HepG2 (cell line): ENCODE data around the gene NT5DC4. TPM values are rescaled to one million over a fixed set of nuclear protein-coding genes. Genes with fewer than 3 reads are reported as not detected.
A peak's percentile ranks its signal among the peaks of the same experiment; 100 is the strongest.

Experiments
- ATAC-seq: fragments of 200-7000 bp; cut with Tn5 transposase; 3 replicates; pipeline ENCODE4 v1.9.1; 2020; ENCODE audit warnings: mild to moderate bottlenecking, moderate library complexity
- BruUV-seq: library from RNA; stranded (reverse); fragments of 400-500 nt; replicated peaks from 2 replicates; lab custom pipeline; 2021; lab: Mats Ljungman, UMichigan
- CTCF ChIA-PET: fragments of 300-600 bp; formaldehyde crosslinking; extraction: SDS; loops from one replicate; lab custom pipeline; 2021; ENCODE audit warnings: low total read pairs, inconsistent platforms, low intra/inter-chr PET ratio; lab: Yijun Ruan, JAX
- POLR2A ChIA-PET: fragments of 350-600 bp; sonication (Branson Sonifier 250); formaldehyde crosslinking; loops from one replicate; lab custom pipeline; 2020; ENCODE audit warnings: antibody characterized with exemption, inconsistent platforms; lab: Yijun Ruan, JAX
- DNase-seq: peaks from one replicate; pipeline ENCODE4 v3.0.0-alpha.2; 2015; ENCODE audit warnings: low spot score
- FAIRE-seq: peaks from 3 replicates; lab custom pipeline; 2011; peaks lifted over from hg19 to GRCh38; lab: Jason Lieb, UNC
- H2AFZ ChIP-seq: one replicate; pipeline ENCODE4 v1.6.1; 2011; ENCODE audit warnings: low read length, inconsistent platforms
- H3K27ac ChIP-seq: fragments of 300-600 bp; 3 replicates; pipeline ENCODE4 v1.8.0; 2011; ENCODE audit warnings: mixed run types, mild to moderate bottlenecking, mixed read lengths, low read length, inconsistent platforms; ENCODE audit not compliant: insufficient read depth; ENCODE audit errors: extremely low read length
- H3K27me3 ChIP-seq, 2 experiments: fragments of 200-600 bp in 1 of 2; 2 replicates in 1 of 2; 3 replicates in 1 of 2; pipeline versions ENCODE4 v1.6.0 to v1.8.0; 2011; ENCODE audit warnings: low read length in 2 of 2, mild to moderate bottlenecking in 2 of 2, moderate library complexity in 2 of 2, inconsistent platforms in 1 of 2; ENCODE audit not compliant: insufficient read depth in 2 of 2, control insufficient read depth in 1 of 2
- H3K36me3 ChIP-seq, 2 experiments: fragments of 200-600 bp in 1 of 2; replicated peaks in 1 of 2; 2 replicates in 1 of 2; 3 replicates in 1 of 2; pipeline versions ENCODE4 v1.5.1 to v1.8.0; 2011; ENCODE audit warnings: low read length in 2 of 2, inconsistent platforms in 1 of 2; ENCODE audit not compliant: insufficient read depth in 2 of 2, control insufficient read depth in 1 of 2
- H3K4me1 ChIP-seq: 2 replicates; pipeline ENCODE4 v1.5.1; 2012; ENCODE audit warnings: low read length, inconsistent platforms; ENCODE audit not compliant: insufficient read depth
- H3K4me2 ChIP-seq: 2 replicates; pipeline ENCODE4 v1.6.0; 2011; ENCODE audit warnings: low read depth, low read length, inconsistent platforms
- H3K4me3 ChIP-seq, 3 experiments: fragments of 200-600 bp in 1 of 3; sonication (generic), shearing (Covaris generic) in 1 of 3; replicated peaks in 1 of 3; 2 replicates each; pipeline ENCODE4 v1.5.1; 2011 to 2016; ENCODE audit warnings: low read length in 3 of 3, inconsistent platforms in 2 of 3, low read depth in 2 of 3, mild to moderate bottlenecking in 2 of 3, control low read depth in 1 of 3, mixed read lengths in 1 of 3; ENCODE audit not compliant: insufficient read depth in 1 of 3
- H3K79me2 ChIP-seq: one replicate; pipeline ENCODE4 v1.6.1; 2011; ENCODE audit warnings: low read length, inconsistent platforms; ENCODE audit not compliant: insufficient read depth
- H3K9ac ChIP-seq: 2 replicates; pipeline ENCODE4 v1.6.0; 2011; ENCODE audit warnings: mild to moderate bottlenecking, low read depth, low read length, inconsistent platforms; ENCODE audit not compliant: insufficient read depth
- H3K9me3 ChIP-seq: 2 replicates; pipeline ENCODE4 v1.5.1; 2012; ENCODE audit warnings: mild to moderate bottlenecking, low read length
- H4K20me1 ChIP-seq: 2 replicates; pipeline ENCODE4 v1.6.0; 2011; ENCODE audit warnings: inconsistent platforms, mild to moderate bottlenecking, low read length, moderate library complexity; ENCODE audit not compliant: insufficient read depth
- FOXC1 ChIP-seq: sonication (generic); formaldehyde crosslinking; IDR thresholded peaks from 2 replicates; pipeline ENCODE4 v1.8.0; 2022; ENCODE audit warnings: mild to moderate bottlenecking, missing genetic modification reagents, borderline replicate concordance
- HDAC2 ChIP-seq: sonication (generic); formaldehyde crosslinking; IDR thresholded peaks from 2 replicates; pipeline ENCODE4 v1.4.0; 2020; ENCODE audit warnings: missing genetic modification reagents
- POLR2AphosphoS2 ChIP-seq: IDR thresholded peaks from 2 replicates; pipeline ENCODE4 v1.6.1; 2011; ENCODE audit warnings: low read depth, low read length, improper control_type of control experiment
- REPIN1 ChIP-seq: sonication (generic); formaldehyde crosslinking; IDR thresholded peaks from 2 replicates; pipeline ENCODE4 v1.8.0; 2022; ENCODE audit warnings: missing genetic modification reagents, low read depth, mild to moderate bottlenecking, borderline replicate concordance
- ZNF121 ChIP-seq: sonication (generic); formaldehyde crosslinking; IDR thresholded peaks from 2 replicates; pipeline ENCODE4 v1.5.0; 2020; ENCODE audit warnings: mild to moderate bottlenecking, missing genetic modification reagents
- ZNF430 ChIP-seq: sonication (generic); formaldehyde crosslinking; IDR thresholded peaks from 2 replicates; pipeline ENCODE4 v1.9.0; 2021; ENCODE audit warnings: mild to moderate bottlenecking, missing genetic modification reagents
- ZNF674 ChIP-seq: sonication (generic); formaldehyde crosslinking; IDR thresholded peaks from 2 replicates; pipeline ENCODE4 v1.5.0; 2020; ENCODE audit warnings: low read depth, mild to moderate bottlenecking, missing genetic modification reagents
- ZNF839 ChIP-seq: sonication (generic); formaldehyde crosslinking; IDR thresholded peaks from 2 replicates; pipeline ENCODE4 v1.4.0; 2020; ENCODE audit warnings: missing genetic modification reagents, mild to moderate bottlenecking, borderline replicate concordance
- ZUFSP ChIP-seq: sonication (generic); formaldehyde crosslinking; IDR thresholded peaks from 2 replicates; pipeline ENCODE4 v1.9.0; 2021; ENCODE audit warnings: missing genetic modification reagents, mild to moderate bottlenecking, borderline replicate concordance
- WGBS: methylation state at CpG from one replicate; pipeline ENCODE4 v1.1.6; 2017; ENCODE audit warnings: low lambda C conversion rate; 5-methylcytosine and 5-hydroxymethylcytosine counted together
- in situ Hi-C: cut with HindIII; loops from 2 replicates; pipeline ENCODE4 v1.10.0; 2017; ENCODE audit warnings: low pct_unique_long_range_greater_than_20kb; ENCODE audit not compliant: extremely low pct_ligation_motif_present
- intact Hi-C: fragments of 100-400 bp; cut with micrococcal nuclease; formaldehyde crosslinking; loops from one replicate; pipeline ENCODE4 v1.10.0; 2022; ENCODE audit not compliant: unreplicated experiment
- polyA plus RNA-seq, 8 experiments: library from polyadenylated mRNA; depleted of rRNA in 3 of 8; stranded (reverse) in 7 of 8; unstranded in 1 of 8; fragments of >200 nt; fragmentation: Illumina TruSeq in 4 of 8; extraction: Trizol in 4 of 8; gene quantifications; 2 replicates each; pipeline versions ENCODE4 v1.2.1 to v1.2.3, GENCODE V29; 2011 to 2016; ENCODE audit warnings: low read depth in 4 of 8, missing spikeins in 1 of 8, mixed read lengths in 1 of 8; ENCODE audit not compliant: insufficient read depth in 1 of 8
- total RNA-seq, 5 experiments: library from RNA; depleted of rRNA; stranded (reverse); fragments of >200 nt; fragmentation: Illumina TruSeq; extraction: Trizol; gene quantifications; 2 replicates each; pipeline ENCODE4 v1.2.3, GENCODE V29; 2016; ENCODE audit warnings: low read depth in 1 of 5

Gene NT5DC4
- total and polyA plus RNA-seq, 2 of the 13 experiments (the other 11 are each of a cell fraction or from before 2014, with no cell fraction given), result 0.04 to 4.2 TPM

GRCh38 chr2:112685271-112685884 lies 35.4 kb upstream of the NT5DC4 start (continued):
- no peak for TF ChIP-seq REPIN1
- TF ChIP-seq ZNF121 (CRISPR knock-in tag), result peak; percentile 69

DNA sequence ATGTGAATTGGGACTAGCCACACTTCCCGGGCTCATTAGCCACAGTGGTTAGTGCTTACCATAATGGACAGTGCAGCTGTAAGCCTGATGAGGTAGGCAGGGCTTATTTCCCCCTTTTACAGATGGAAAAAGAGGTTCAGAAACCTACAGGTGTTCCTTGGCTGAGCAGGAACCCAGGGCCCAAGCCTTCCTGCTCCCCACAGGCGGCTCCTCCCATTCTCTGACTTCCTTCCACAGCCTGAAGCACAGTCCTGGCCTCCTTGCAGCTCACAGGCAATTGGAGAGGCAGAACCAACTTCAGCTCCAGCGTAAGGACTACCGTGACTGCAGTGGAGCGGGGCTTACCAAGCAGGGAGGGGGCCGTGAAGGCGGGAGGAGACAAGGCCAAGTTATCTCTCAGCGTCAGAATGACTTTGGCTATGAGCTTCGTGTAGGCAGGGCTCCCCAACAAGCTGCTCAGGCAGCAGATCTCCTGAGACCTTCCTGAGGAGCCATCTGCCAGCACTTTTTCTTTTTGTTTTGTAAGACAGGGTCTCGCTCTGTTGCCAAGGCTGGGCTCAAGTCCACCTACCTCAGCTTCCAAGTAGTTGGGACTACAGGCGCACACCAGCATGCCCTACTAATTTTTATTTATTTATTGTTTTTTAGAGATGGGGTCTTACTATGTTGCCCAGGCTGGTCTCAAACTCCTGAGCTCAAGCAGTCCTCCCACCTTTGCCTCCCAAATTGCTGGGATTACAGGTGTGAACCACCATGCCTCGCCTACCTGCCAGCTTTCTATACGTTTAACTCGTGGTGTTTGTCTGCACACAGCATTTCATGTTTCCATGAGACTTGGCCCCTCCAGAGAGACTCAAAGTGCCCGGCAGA lies 34.2 kb upstream of the NT5DC4 start:
- intact Hi-C loops, result no loop called here
- H4K20me1 ChIP-seq, result no peaks in the 10 kb centered on the region
- peaks cover 0 to 17% of the 10 kb centered on the region in 2 experiments; a peak in 3 of 5 replicates for H3K27me3 ChIP-seq
- POLR2A ChIA-PET, result interaction anchor here (0.7 kb wide), 1 partner anchor 41 kb away, joined by 3 read pairs; no protein-coding TSS in a partner anchor
- no peak overlapping the region for H3K4me2 ChIP-seq
- peak; percentile 63 for TF ChIP-seq ZNF121 (CRISPR knock-in tag)
- TF ChIP-seq ZNF430 (CRISPR knock-in tag), result no peak
- no peak for TF ChIP-seq ZNF839 (CRISPR knock-in tag)
- TF ChIP-seq ZUFSP (CRISPR knock-in tag), result no peak
- TF ChIP-seq POLR2AphosphoS2, result no peak
- TF ChIP-seq FOXC1, result no peak
- no peak for TF ChIP-seq ZNF674 (CRISPR knock-in tag)
- TF ChIP-seq HDAC2, result no peak
- WGBS, result 60% methylated on average over 15 of the region's 15 CpGs
- FAIRE-seq, result no peak
- no peak for DNase-seq
- no TSS peak for BruUV-seq
- no peaks in the 10 kb centered on the region for H3K36me3 ChIP-seq
- CTCF ChIA-PET, result no interaction called here
- no peaks in the 10 kb centered on the region for H3K79me2 ChIP-seq
- H3K9me3 ChIP-seq, result no peaks in the 10 kb centered on the region
- H3K4me1 ChIP-seq, result peaks cover 54% of the 10 kb centered on the region
- no peak for ATAC-seq
- H3K27ac ChIP-seq, result no peak overlapping the region
- H2AFZ ChIP-seq, result no peak overlapping the region
- H3K9ac ChIP-seq, result no peak overlapping the region
- in situ Hi-C loops, result loop anchor here (5.0 kb wide), 1 partner anchor 59 kb away; no protein-coding TSS in a partner anchor
- H3K4me3 ChIP-seq, result no peak overlapping the region
